Endometrium (tissue), 2 donors: Measurements from ENCODE around the gene PALD1.
"Not testable (repeated sequence)": the region's sequence is repeated elsewhere in the genome, so short reads cannot be mapped to it uniquely, and the experiment has no call there.

Source experiments
- FAIRE-seq: peaks from 2 replicates; lab custom pipeline; 2012; peaks lifted over from hg19 to GRCh38; lab: Jason Lieb, UNC
- donor health status: control.
- donor health status: control.

Gene PALD1

DNA sequence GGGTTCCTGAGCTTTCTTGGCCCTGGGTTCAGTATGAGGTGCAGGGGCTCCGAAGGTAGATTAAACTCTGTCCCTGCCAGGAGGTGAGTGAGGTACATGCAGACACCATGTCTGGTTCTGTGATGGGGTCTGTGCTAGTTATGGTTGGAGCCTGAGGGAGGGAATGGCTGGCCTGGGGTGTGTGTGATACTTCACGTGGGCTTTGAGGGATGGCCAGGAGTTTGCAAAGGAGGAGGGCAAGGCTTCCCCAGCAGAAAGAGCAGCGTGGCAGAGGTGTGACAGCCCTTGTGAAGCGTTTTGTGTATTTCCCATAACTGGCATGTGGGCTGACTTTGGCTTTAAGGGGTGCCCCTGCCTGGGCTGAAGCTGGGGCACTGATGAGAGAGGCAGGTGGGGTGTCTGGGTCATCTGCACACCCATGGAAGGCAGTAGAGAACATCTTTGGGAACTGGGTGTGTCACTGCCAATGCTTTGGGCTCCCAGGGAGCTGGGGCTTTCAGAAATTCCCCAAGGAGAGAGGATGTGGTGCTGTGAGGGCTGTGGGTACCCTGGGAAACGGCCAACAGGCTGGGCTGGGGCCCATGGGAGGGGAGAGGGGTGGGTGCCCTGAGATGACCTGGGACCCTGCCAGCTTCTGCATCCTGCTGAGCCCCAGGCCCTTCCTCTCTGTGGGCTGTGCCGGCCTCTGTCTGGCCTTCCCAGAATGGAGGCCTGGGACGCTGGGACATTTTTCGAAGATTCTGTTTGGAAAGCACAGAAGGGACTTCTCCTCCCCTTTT lies 4.6 kb downstream of the PALD1 start:
- no peak for FAIRE-seq

DNA sequence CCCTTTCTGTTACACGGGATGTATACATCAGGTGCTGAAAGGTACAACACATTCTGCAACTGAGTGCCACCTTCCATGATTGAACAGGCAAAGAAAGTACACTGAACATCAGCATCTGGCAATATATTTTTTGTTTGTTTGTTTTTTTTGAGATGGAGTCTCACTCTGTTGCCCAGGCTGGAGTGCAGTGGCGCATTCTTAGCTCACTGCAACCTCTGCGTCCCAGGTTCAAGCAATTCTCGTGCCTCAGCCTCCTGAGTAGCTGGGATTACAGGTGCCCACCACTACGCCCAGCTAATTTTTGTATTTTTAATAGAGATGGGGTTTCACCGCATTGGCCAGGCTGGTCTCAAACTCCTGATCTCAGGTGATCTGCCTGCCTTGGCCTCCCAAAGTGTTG lies 5.3 kb downstream of the PALD1 start:
- not testable (repeated sequence) for FAIRE-seq

DNA sequence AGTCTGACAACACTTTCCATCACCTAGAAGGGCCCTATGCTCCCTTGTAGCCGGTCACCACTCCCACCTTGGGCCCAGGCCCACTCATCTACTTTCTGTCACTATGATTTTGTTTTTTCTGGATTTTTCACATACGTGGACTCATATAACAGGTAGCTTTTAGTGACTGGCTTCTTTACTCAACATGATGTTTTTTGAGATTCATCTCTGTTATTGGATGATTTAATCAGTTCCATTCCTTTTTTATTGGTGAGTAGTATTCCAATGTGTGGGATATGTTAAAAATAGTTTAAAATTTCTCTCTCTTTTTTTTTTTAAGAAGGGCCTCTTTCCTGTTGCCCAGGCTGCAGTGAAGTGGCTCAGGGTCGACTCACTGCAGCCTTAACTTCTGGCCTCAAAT lies 9.3 kb downstream of the PALD1 start:
- no peak for FAIRE-seq

DNA sequence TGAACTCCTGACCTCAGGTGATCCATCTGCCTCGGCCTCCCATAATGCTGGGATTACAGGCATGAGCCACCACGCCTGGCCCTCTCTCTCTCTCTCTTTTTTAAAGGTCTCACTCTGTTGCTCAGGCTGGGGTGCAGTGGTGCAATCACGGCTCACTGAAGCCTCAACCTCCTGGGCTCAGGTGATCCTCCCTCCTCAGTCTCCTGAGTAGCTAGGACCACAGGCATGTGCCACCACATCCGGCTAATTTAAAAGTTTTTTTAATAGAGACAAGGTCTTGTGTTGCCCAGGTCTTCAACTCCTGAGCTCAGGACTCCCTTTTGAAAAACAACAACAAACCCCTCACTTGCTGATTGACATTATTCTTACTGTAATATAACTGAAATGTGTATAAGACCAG lies 11.6 kb downstream of the PALD1 start:
- no peak for FAIRE-seq

DNA sequence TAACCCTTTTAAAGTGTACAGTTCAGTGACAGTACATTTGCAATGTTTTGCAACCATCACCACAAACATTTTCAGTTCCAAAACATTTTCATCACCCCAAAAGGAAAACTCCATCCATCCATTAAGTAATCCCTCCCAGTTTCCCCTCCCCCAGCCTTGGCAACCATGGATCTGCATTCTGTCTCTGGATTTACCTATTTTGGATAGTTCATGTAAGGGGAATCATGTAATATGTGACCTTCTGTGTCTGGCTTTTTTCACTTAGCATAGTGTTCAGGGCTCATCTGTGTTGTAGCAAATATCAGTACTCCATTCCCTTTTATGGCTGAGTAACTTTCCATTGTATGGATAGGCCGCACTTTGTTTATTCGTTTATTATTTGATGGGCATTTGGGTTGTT lies 13.0 kb downstream of the PALD1 start:
- no peak for FAIRE-seq

DNA sequence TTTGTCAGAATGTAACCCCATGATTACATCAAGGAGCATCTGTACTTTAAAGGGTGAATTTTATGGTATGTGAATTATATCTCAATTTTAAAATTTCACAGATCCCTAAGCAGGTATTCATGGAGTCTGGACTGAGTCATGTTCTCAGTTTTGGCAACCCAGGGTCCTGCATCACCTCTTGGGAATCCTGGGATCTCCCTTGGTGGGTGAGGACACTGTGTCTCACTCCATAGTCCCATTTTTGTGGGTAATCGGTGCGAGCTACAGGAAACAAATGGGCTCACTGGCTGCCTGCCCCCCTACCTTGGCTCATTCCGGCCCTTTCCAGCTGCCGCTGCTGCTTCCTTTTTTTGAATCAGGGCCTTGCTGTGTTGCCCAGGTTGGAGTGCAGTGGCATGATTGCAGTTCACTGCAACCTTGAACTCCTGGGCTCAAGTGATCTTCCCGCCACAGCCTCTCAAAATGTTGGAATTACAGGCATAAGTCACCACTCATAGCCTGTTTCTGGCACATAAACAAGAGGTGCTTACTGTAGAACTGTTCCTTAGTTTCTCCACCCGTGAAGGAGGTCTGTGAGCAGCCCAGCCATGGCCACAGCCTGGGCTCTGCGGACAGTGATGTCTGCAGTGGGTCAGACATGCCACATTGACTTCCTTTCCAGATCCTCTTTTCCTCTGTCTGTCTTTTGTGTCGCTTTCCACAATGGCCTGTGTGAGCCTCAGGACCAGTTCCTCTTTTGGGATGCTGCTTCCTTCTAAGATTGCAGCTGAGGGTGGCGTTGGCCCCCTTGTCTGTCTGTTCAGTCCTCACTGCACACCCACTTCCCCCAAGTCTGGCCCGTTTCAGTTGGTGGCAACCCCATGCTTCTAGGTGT lies 14.5 kb downstream of the PALD1 start:
- FAIRE-seq, result no peak

DNA sequence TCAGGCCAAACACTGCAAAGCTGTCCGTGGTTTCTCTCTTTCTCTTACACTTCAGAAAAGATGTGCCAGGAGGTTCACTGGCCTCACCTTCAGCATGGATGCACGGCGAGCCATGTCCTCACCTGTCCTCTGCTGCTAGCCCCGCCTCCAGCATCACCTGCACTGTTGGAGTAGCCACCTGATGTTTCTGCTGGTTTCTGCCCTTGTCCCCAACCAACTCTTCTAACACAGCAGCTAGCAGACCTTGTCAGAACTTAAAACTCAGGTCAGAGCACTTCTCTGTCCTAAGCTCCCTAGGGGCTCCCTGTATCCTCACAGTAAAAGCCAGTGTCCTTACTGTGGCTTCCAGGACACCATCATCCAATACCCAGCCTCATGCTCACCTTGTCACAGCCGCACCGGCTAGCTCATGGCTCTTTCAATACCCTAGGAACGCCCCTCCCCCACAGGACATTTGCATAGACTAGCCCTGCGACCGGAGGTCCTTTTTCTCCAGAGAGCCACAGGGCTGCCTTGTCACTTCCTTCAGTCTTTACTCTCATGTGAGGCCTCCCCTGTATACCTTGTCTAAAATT lies 15.2 kb downstream of the PALD1 start:
- no peak for FAIRE-seq

DNA sequence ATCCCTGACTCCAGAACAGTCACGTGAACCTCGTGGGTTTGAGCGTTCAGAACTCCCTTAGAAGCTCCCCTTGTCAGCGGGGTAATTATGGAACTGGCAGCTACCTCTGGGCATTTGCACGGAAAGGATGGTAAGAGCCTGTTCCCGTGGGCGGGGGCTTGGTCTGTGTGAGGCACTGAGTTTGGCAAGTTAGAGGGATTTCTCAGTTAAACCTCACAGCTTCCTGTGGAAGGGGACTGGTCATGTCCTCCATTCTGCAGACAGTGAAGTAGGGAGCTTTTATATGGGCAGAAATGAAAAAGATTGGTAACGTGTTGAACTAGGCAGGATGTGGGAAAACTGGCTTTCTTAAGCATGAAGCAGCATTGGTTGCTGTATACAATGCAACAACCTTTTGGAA lies 16.0 kb downstream of the PALD1 start:
- FAIRE-seq, result no peak

DNA sequence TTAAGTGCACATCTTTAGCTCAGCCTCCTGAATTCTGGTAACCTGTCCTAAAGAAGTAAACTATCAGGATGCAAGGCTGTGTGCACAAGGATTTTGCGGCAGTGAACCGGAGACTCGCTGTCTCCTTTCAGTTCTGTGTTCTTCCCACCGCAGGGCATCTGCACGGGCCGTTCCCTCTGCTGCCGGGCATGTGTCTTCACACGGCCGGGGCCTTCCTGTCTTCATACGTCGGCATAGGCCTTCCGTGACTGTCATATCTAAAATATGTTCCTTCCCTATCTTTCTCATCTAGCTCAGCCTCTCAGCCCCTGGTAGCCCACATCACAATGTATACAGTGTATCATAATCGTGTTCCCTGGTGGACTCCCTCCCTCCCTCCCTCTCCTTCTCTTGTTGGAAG lies 16.4 kb downstream of the PALD1 start:
- no peak for FAIRE-seq

DNA sequence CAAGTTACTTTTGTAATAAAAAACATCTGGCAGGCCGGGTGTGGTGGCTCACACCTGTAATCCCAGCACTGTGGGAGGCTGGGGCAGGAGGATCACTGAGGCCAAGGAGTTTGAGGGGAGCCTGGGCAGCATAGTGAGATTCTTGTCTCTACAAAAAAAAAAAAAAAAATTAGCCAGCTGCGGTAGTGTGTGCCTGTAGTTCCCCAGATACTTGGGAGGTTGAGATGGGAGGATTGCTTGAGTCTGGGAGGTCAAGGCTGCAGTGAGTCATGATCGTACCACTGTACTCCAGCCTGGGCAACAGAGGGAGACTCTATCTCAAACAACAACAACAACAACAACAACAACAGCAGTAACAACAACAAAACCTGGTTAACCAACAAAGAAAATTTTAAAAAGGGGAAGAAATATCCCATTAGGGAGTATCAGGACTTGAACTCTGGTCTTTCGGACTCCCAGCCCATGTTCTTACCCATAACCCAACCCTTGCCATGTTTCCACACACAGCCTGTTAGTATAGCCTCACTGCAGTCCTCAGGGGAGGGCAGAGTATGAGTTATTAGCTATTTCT lies 17.2 kb downstream of the PALD1 start:
- FAIRE-seq, result no peak

DNA sequence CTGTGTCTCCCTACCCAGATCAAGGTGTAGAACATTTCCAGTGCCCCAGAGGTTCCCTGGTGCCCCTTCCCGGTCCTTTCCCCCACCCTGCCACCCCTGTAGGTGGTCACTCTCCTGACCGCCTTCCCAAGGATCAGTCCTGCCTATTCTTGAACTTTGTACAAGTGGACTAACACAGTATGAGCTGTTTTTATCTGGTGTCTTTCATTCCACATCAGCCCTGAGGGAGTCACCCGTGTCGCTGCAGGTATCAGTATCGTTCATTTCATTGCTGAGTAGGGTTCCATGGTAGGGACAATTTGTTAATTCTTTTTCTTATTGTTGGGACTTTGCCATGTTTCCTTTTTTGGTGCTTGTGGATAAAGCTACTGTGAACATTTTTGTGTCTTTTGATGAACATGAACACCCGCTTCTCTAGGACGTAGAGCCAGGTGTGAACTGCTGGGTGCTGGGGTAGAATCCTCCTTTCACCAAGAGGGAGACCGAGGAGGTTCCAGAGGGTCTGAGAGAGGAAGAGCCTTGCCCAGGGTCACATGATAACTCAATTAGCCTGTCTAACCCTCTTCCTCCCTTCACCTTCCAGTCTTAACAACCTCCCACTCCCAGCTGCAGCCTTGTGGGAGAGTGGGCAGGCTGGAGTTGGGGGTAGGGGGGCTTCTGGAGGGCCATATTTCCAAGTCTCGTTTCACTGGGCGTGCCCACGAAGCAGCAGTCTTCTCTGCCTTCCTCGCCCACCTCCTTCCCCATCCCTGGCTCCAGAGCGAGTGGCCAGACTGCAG lies 18.0 kb downstream of the PALD1 start:
- FAIRE-seq, result no peak

DNA sequence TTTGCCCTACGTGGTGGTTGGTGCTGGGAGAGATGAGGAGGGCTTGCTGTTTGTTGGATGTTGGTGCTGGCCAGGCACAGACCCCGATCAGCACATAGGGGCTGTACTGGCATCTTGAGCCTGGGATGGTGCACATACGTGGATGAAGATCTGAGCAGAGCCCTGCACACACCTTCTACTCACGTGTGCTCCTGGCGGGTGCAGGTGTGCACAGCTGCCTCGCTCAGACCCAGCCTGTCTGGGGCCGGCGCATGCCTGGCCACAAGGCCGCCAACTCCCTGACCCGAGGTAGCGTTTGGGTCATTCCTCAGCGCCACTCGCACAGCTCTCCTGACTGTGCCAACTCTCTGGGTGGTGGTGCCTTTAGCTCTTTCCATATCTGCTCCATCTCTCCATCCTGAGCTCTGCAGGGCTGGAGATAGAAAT lies 18.6 kb downstream of the PALD1 start:
- no peak for FAIRE-seq

DNA sequence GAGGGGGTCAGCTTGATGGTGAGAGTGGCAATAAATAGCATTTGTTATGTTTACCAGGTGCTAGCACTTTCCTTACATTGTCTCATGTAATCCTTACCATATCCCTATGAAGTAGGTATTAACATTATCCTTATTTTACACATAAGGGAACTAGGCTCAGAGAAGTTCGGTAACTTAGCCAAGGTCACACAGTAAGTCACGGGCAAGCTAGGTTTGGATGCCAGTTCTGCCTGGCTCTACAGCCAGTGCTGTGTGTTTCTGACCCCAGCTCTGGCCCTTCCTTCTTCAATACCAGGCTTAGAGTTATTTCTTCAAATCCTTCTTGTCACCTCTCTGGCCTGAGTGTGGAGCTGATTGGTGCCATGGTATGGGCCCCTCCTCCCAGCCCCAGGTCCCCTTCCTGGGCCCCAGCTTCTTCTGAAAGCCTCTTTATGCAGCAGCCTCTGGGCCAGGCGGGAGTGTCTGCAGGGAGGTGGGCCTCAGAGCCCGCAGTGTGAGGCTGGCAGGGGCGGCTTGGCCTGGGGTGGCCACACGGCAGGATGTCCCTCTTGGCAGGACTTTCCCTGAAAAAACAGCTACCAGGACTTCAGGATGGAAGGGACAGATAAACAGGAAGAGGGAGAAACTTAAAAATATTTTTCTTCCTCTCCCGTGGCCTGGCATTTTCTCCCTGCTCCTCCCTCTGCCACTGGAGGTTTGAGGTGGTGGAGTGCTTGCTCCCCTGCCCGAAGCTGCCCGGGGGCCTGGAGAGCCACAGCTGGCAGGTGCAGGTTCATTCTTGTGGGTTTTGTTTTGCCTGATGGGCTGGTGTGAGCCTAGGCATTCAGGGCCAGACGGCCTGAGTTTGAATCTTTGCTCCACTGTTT lies 20.6 kb downstream of the PALD1 start:
- no peak for FAIRE-seq

DNA sequence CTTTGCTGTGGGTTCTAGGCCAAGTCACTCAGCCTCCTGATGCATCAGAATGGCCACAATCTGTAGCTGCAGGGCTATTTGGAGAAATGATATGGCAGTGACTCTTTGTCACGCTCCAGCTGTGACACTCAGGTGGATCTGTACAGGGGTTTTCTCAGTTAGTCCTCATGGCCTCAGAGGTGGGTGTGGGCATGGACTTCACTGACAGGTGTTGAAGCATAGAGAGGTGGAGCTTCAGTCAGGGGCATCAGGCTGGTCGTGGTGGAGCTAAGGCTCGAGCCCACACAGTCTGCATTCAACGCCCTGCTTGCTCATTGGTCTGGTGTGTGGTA lies 21.2 kb downstream of the PALD1 start:
- FAIRE-seq, result no peak

DNA sequence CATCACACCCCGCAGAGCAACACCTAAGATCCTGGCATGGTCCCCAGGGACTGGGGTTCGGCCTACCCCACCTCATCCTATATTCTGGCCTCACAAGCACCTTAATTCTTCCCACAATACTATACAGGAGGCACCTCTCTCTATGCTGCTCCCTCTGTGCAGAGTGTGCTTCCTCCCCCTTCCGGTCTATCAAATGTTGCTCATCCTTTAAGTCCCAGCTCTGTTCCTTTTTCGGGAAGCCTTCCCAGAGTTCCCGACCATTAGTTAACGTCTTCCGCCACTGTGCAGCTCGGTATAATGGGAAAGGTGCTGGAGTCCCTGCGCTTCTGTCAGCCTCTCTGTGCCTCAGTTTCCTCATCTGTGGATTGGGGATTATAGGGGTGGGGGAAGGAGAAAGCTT lies 21.8 kb downstream of the PALD1 start:
- no peak for FAIRE-seq

DNA sequence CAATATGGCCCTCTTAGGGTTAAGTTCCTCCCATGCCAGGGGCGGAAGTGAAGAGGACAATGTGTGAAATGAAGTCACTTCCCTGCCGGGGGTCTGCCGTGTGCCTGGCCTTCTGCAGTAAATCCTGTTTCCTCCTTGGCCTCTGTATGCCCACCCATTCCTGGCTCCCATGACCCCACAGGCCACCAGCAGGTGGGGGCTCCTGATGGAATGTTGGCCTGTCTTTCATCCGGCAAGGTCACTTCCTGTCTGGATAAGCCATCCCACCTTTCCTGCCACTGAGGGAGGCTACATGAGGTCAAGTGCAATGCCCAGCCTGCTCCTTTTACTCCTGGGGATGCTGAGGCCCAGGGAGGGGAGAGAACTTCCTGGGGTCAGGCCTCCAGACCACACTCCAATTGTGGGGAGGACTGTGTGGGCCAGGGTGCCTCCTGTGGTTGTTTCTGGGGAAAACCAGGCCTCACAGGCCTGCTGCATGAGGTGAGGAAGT lies 22.3 kb downstream of the PALD1 start:
- FAIRE-seq, result no peak

DNA sequence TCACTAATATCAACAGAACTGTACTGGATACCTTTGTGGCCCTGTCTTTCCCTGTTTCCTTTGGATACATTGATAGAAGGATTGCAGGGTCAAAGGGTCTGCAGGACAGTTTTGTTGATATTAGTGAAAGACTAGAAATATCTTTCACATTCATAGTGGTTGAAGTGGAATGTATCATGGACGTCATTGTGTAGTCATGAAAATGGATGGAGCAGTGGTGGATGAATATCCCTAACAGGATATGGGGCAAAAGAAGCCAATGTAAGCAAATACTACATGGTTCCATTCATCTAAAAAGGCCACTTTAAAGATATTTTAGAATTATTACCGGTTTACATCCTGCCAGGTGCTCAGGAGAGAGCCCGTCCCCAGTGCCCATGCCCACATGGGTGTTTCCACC lies 23.8 kb downstream of the PALD1 start:
- FAIRE-seq, result no peak

DNA sequence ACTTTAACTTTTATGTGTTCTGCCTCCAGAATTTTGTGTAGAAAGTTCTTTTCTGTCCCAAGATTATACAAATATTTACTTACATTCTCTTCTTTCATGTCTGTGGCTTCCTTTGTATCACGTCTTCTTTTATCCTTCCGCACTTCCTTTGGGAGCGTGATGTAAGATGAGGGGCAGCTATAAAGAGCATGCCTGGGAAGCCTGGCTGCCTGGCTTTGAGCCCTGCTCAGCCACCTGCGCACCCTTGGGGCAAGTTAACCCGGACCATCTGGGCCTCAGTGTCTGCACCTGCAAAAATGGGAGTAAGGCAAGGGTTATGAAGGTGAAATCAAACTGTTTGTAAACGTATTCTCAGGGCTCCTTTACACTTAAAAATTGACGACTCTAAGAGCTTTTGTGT lies 25.2 kb downstream of the PALD1 start:
- FAIRE-seq, result no peak

DNA sequence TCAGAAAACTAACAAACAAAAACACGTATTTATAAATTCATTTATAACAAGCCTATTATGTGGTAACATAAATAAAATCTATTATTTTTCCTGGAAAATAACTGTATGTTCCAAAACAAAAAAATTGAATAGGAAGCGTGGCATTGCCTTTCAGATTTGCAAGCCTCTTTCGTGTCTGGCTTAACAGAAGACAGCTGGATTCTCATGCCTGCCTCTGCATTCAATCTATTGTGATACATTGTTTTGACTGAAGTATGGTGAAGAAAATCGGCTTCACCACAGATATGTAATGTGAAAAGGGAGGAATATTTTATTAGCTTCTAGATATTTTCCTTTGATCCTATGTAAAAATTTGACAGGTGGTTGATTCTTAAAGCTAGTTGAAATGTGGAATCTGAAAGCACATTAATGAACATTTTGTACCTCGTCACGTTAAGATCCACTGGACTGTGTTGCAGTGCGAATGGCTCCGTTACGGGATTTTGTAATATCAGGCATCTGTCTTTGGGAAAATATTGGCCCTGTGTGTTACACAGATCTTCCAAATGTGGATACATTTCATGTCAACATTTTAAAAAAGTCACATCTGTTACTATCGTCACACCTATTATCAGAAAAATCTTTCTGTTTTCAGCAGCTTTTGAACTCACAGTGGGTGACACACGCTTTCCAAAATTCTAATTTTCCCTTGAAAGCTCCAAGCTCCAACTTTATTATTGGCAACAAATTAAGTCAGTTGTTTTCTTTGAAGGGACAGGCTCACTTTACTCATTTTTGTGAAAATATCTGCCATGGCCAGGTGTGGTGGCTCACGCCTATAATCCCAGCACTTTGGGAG lies 26.2 kb downstream of the PALD1 start:
- no peak for FAIRE-seq

DNA sequence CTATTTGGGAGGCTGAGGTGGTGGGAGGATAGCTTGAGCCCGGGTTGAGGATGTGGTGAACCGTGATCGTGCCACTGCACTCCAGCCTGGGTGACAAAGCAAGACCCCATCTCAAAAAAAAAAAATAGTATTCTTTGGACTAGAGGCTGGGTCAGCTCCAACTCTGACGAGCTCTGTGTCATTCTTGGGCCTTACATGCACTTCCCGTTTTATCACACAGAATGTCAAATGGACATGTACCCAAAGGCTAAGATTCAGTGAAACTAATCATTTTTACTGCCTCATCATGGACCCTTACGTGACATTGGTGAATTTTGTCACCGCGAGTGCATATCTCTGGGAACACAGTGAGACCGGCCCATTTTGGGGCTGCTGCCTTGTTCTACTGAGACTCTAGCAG lies 27.3 kb downstream of the PALD1 start:
- FAIRE-seq, result no peak
